Caco-2 (cell line): Measurements from ENCODE around the gene PEX5L. TPM values are rescaled to one million over a fixed set of nuclear protein-coding genes. Genes with fewer than 3 reads are reported as not detected.

ENCODE experiments used
- BruUV-seq: library from RNA; stranded (reverse); fragments of 400-500 nt; replicated peaks from 2 replicates; lab custom pipeline; 2021; lab: Mats Ljungman, UMichigan
- CTCF ChIA-PET: fragments of 300-600 bp; sonication (Branson Sonifier 250); formaldehyde crosslinking; loops from one replicate; lab custom pipeline; 2022; ENCODE audit warnings: antibody characterized with exemption; lab: Charles Lee
- POLR2A ChIA-PET: fragments of 300-600 bp; sonication (Branson Sonifier 250); formaldehyde crosslinking; loops from one replicate; lab custom pipeline; 2022; ENCODE audit warnings: antibody characterized with exemption; lab: Charles Lee
- DNase-seq, 2 experiments: peaks; one replicate each; pipeline versions ENCODE4 v3.0.0 to v3.0.0-alpha.2; 2020 to 2022
- H3K27me3 ChIP-seq: replicated peaks from 2 replicates; pipeline ENCODE4 v1.6.0; 2011; ENCODE audit warnings: low read length; ENCODE audit not compliant: control insufficient read depth, insufficient read depth
- H3K36me3 ChIP-seq: 2 replicates; pipeline ENCODE4 v1.5.1; 2011; ENCODE audit warnings: low read length; ENCODE audit not compliant: control insufficient read depth, insufficient read depth
- H3K4me1 ChIP-seq: fragments of 250-450 bp; sonication (Bioruptor Pico); 2 replicates; pipeline ENCODE4 v1.5.1; 2020; ENCODE audit warnings: mild to moderate bottlenecking
- H3K4me3 ChIP-seq: 2 replicates; pipeline ENCODE4 v1.5.1; 2011; ENCODE audit warnings: low read depth, mild to moderate bottlenecking, control low read depth, low read length
- H3K9me3 ChIP-seq: fragments of 250-450 bp; sonication (Bioruptor Pico); 2 replicates; pipeline ENCODE4 v1.5.1; 2020; ENCODE audit warnings: mild to moderate bottlenecking, moderate library complexity
- H3K27ac Mint-ChIP-seq: one replicate; pipeline ENCODE4 v1.8.0; 2022; ENCODE audit warnings: mixed read lengths; ENCODE audit not compliant: unreplicated experiment
- H3K27me3 Mint-ChIP-seq: one replicate; pipeline ENCODE4 v1.8.0; 2022; ENCODE audit warnings: mixed read lengths; ENCODE audit not compliant: insufficient read depth, unreplicated experiment
- H3K36me3 Mint-ChIP-seq: one replicate; pipeline ENCODE4 v1.8.0; 2022; ENCODE audit warnings: mild to moderate bottlenecking, mixed read lengths; ENCODE audit not compliant: insufficient read depth, unreplicated experiment
- H3K4me1 Mint-ChIP-seq: one replicate; pipeline ENCODE4 v1.8.0; 2022; ENCODE audit warnings: low read depth, mixed read lengths; ENCODE audit not compliant: unreplicated experiment
- H3K4me3 Mint-ChIP-seq: one replicate; pipeline ENCODE4 v1.8.0; 2022; ENCODE audit warnings: mild to moderate bottlenecking, moderate library complexity, mixed read lengths; ENCODE audit not compliant: unreplicated experiment
- H3K9me3 Mint-ChIP-seq: one replicate; pipeline ENCODE4 v1.8.0; 2022; ENCODE audit warnings: mixed read lengths; ENCODE audit not compliant: unreplicated experiment
- CTCF ChIP-seq, 2 experiments: fragments of 200-600 bp in 1 of 2; IDR thresholded peaks; 1 replicate in 1 of 2; 2 replicates in 1 of 2; pipeline versions ENCODE4 v1.5.1 to v1.8.0; 2011 to 2022; ENCODE audit warnings: antibody characterized with exemption in 1 of 2, control low read depth in 1 of 2, inconsistent platforms in 1 of 2, low read depth in 1 of 2, low read length in 1 of 2, mild to moderate bottlenecking in 1 of 2, moderate library complexity in 1 of 2; ENCODE audit not compliant: insufficient read depth in 1 of 2, severe bottlenecking in 1 of 2, unreplicated experiment in 1 of 2
- intact Hi-C: fragments of 100-400 bp; cut with micrococcal nuclease; formaldehyde crosslinking; loops from one replicate; pipeline ENCODE4 v1.10.0; 2022; ENCODE audit not compliant: unreplicated experiment
- total RNA-seq: library from RNA; stranded (reverse); gene quantifications from 2 replicates; pipeline ENCODE4 v1.2.3, GENCODE V29; 2022

PEX5L gene
- total RNA-seq, 1 experiment from 2014 or later: not detected

DNA sequence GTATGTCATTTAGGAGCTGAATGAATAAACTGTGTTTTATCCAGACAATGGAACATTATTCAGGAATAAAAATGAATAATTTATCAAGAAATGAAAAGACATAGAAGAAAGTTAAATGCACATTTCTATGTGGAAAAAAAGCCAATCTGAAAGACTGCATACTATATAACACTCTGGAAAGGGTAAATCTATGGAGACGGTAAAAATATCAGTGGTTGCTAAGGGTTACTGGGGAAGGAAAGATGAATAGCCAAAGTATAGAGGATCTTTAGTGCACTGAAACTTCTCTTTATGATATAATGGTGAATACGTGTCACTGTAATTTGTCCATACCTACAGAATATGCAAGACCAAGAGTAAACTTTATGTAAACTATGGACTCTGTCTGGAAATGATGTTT is 46.0 kb upstream of the PEX5L start:
- DNase-seq: no peak
- H3K4me3 ChIP-seq: no peak overlapping the region
- POLR2A ChIA-PET: no interaction called here
- Mint-ChIP-seq H3K4me3 (no peak overlapping the region), H3K27me3 (peaks cover 8% of the 10 kb centered on the region), H3K27ac (no peak overlapping the region), H3K4me1 (no peaks in the 10 kb centered on the region), H3K9me3 (no peaks in the 10 kb centered on the region), H3K36me3 (no peaks in the 10 kb centered on the region)
- H3K27me3 ChIP-seq: no peaks in the 10 kb centered on the region
- intact Hi-C loops: no loop called here
- H3K9me3 ChIP-seq: no peaks in the 10 kb centered on the region
- no peaks in the 10 kb centered on the region for H3K4me1 ChIP-seq
- BruUV-seq: no TSS peak
- no peak for TF ChIP-seq CTCF (IDR thresholded peaks at IDR 0.05; ENCODE audit: insufficient read depth in 1 of 2, low read depth in 1 of 2, low read length in 1 of 2, severe bottlenecking in 1 of 2, unreplicated experiment in 1 of 2)
- CTCF ChIA-PET: no interaction called here
- H3K36me3 ChIP-seq: no peaks in the 10 kb centered on the region

GRCh38 chr3:180078592-180078991 is 41.9 kb upstream of the PEX5L start:
- Mint-ChIP-seq H3K4me1 (no peaks in the 10 kb centered on the region), H3K27me3 (peaks cover 9% of the 10 kb centered on the region), H3K27ac (no peak overlapping the region), H3K36me3 (no peaks in the 10 kb centered on the region), H3K9me3 (peaks cover 6% of the 10 kb centered on the region), H3K4me3 (no peak overlapping the region)
- CTCF ChIA-PET: no interaction called here
- no peak for DNase-seq
- Histone ChIP-seq H3K9me3 (no peaks in the 10 kb centered on the region), H3K36me3 (no peaks in the 10 kb centered on the region), H3K27me3 (no peaks in the 10 kb centered on the region), H3K4me1 (no peaks in the 10 kb centered on the region), H3K4me3 (no peak overlapping the region)
- BruUV-seq: no TSS peak
- TF ChIP-seq CTCF (IDR thresholded peaks at IDR 0.05; ENCODE audit: insufficient read depth in 1 of 2, low read depth in 1 of 2, low read length in 1 of 2, severe bottlenecking in 1 of 2, unreplicated experiment in 1 of 2): no peak
- intact Hi-C loops: no loop called here
- POLR2A ChIA-PET: no interaction called here

GRCh38 chr3:180073561-180073960 is 36.8 kb upstream of the PEX5L start:
- no peak overlapping the region for H3K4me3 ChIP-seq
- H3K27ac Mint-ChIP-seq: no peak overlapping the region
- intact Hi-C loops: no loop called here

More at GRCh38 chr3:180073561-180073960, 36.8 kb upstream of the PEX5L start:
- peaks cover 6% of the 10 kb centered on the region for H3K9me3 Mint-ChIP-seq
- POLR2A ChIA-PET: no interaction called here
- H3K27me3 Mint-ChIP-seq: peaks cover 4% of the 10 kb centered on the region
- H3K27me3 ChIP-seq: no peaks in the 10 kb centered on the region
- H3K36me3 Mint-ChIP-seq: no peaks in the 10 kb centered on the region
- DNase-seq: no peak
- H3K4me1 Mint-ChIP-seq: no peaks in the 10 kb centered on the region
- no peaks in the 10 kb centered on the region for H3K9me3 ChIP-seq
- BruUV-seq: no TSS peak
- H3K4me3 Mint-ChIP-seq: no peak overlapping the region
- no peak for TF ChIP-seq CTCF (IDR thresholded peaks at IDR 0.05; ENCODE audit: insufficient read depth in 1 of 2, low read depth in 1 of 2, low read length in 1 of 2, severe bottlenecking in 1 of 2, unreplicated experiment in 1 of 2)
- no peaks in the 10 kb centered on the region for H3K4me1 ChIP-seq
- no peaks in the 10 kb centered on the region for H3K36me3 ChIP-seq
- CTCF ChIA-PET: no interaction called here
